SK-N-SH (cell line): Measurements from ENCODE around the gene FAM3C.

Experiments
- CTCF ChIP-seq: fragments of 200-600 bp; sonication (generic); IDR thresholded peaks from 2 replicates; pipeline ENCODE4 v1.6.1; 2017; ENCODE audit warnings: antibody characterized with exemption, mild to moderate bottlenecking, moderate library complexity
- EP300 ChIP-seq, 2 experiments: IDR thresholded peaks; 2 replicates each; pipeline versions ENCODE4 v1.4.0 to v1.6.1; 2012; ENCODE audit warnings: borderline replicate concordance in 1 of 2, low read depth in 1 of 2, low read length in 1 of 2
- TF ChIP-seq, protein P1 (sequence below): fragments of 150-350 bp; IDR thresholded peaks from 2 replicates; pipeline ENCODE4 v1.6.1; 2017; ENCODE audit warnings: antibody characterized with exemption, low read length, low read depth, borderline replicate concordance
- TF ChIP-seq, protein P2 (sequence below): IDR thresholded peaks from 2 replicates; pipeline ENCODE4 v1.6.1; 2012; ENCODE audit warnings: mild to moderate bottlenecking, low read depth, low read length, moderate library complexity

- TF ChIP-seq CTCF, result no peak; the same call in 1 of the 2 replicates
- no peak for TF ChIP-seq EP300 (IDR thresholded peaks at IDR 0.05; ENCODE audit: borderline replicate concordance in 1 of 2, low read depth in 1 of 2, low read length in 1 of 2)
- TF ChIP-seq, protein P1, sequence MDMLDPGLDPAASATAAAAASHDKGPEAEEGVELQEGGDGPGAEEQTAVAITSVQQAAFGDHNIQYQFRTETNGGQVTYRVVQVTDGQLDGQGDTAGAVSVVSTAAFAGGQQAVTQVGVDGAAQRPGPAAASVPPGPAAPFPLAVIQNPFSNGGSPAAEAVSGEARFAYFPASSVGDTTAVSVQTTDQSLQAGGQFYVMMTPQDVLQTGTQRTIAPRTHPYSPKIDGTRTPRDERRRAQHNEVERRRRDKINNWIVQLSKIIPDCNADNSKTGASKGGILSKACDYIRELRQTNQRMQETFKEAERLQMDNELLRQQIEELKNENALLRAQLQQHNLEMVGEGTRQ, result no peak
- TF ChIP-seq, protein P2, sequence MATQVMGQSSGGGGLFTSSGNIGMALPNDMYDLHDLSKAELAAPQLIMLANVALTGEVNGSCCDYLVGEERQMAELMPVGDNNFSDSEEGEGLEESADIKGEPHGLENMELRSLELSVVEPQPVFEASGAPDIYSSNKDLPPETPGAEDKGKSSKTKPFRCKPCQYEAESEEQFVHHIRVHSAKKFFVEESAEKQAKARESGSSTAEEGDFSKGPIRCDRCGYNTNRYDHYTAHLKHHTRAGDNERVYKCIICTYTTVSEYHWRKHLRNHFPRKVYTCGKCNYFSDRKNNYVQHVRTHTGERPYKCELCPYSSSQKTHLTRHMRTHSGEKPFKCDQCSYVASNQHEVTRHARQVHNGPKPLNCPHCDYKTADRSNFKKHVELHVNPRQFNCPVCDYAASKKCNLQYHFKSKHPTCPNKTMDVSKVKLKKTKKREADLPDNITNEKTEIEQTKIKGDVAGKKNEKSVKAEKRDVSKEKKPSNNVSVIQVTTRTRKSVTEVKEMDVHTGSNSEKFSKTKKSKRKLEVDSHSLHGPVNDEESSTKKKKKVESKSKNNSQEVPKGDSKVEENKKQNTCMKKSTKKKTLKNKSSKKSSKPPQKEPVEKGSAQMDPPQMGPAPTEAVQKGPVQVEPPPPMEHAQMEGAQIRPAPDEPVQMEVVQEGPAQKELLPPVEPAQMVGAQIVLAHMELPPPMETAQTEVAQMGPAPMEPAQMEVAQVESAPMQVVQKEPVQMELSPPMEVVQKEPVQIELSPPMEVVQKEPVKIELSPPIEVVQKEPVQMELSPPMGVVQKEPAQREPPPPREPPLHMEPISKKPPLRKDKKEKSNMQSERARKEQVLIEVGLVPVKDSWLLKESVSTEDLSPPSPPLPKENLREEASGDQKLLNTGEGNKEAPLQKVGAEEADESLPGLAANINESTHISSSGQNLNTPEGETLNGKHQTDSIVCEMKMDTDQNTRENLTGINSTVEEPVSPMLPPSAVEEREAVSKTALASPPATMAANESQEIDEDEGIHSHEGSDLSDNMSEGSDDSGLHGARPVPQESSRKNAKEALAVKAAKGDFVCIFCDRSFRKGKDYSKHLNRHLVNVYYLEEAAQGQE, result no peak
Observed at GRCh38 chr7:121330053-121330833, 65.9 kb downstream of the FAM3C start.
